WTC11 (cell line): ENCODE data around the gene GGCX.

Source experiments
- JUN ChIP-seq: sonication (generic); formaldehyde crosslinking; IDR thresholded peaks from 2 replicates; pipeline ENCODE4 v1.8.0; 2023; ENCODE audit warnings: mild to moderate bottlenecking, missing genetic modification reagents
- TCF7 ChIP-seq: sonication (generic); formaldehyde crosslinking; IDR thresholded peaks from 2 replicates; pipeline ENCODE4 v1.8.0; 2022; ENCODE audit warnings: mild to moderate bottlenecking, low read depth, missing genetic modification reagents, moderate library complexity
- TEAD1 ChIP-seq: sonication (generic); formaldehyde crosslinking; IDR thresholded peaks from 2 replicates; pipeline ENCODE4 v1.8.0; 2022; ENCODE audit warnings: mild to moderate bottlenecking, missing genetic modification reagents
- TEAD4 ChIP-seq: sonication (generic); formaldehyde crosslinking; IDR thresholded peaks from 2 replicates; pipeline ENCODE4 v1.8.0; 2022; ENCODE audit warnings: mild to moderate bottlenecking, missing genetic modification reagents
- ZNF121 ChIP-seq: sonication (generic); formaldehyde crosslinking; IDR thresholded peaks from 2 replicates; pipeline ENCODE4 v1.8.0; 2023; ENCODE audit warnings: missing genetic modification reagents
- TF ChIP-seq, protein P1 (sequence below): fragments of 250-450 bp; sonication (Bioruptor Pico); IDR thresholded peaks from 2 replicates; pipeline ENCODE4 v2.1.2; 2022; ENCODE audit warnings: mild to moderate bottlenecking, moderate library complexity
- TF ChIP-seq, protein P2 (sequence below): sonication (generic); formaldehyde crosslinking; IDR thresholded peaks from 2 replicates; pipeline ENCODE4 v1.8.1; 2022; ENCODE audit warnings: low read depth, missing genetic modification reagents, borderline replicate concordance
- TF ChIP-seq, protein P3 (sequence below): fragments of 200-600 bp; IDR thresholded peaks from 2 replicates; pipeline ENCODE4 v1.8.0; 2022; ENCODE audit warnings: antibody characterized with exemption
- TF ChIP-seq, protein P4 (sequence below): sonication (generic); formaldehyde crosslinking; IDR thresholded peaks from 2 replicates; pipeline ENCODE4 v1.8.0; 2022; ENCODE audit warnings: mild to moderate bottlenecking, missing genetic modification reagents

DNA sequence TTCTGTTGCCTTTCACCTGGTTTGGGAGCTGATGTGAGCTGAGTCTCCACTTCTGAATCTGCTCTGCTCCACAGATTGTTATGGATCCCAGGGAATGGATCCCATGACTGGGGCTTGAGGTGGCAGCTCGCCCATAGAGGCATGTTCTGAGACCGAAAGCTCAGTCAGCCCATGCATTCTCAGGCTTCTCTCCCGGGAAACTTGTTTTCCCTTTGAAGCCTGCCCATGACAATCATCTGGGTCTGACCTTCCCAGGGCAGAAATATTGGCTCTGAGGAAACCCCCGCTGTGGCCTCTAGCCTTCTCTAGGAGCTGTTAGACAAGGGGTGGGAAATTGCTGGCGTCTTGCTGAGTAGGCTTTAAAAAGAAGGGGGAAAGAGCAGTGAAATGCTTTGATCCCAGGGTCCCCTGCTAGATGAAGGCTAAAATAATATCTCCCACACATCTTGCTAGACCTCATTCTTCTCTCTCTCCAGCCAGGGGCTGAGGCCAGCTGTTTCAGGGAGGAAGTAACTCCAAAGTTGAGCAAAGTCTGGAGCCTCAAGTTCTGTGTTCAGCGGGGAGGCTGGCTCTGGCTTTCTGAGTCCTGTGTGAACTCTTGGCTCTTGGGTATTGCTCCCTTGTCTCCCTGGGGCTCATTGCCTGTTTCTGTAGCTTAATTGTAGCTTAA lies 18.1 kb upstream of the GGCX start:
- TF ChIP-seq, protein P1, sequence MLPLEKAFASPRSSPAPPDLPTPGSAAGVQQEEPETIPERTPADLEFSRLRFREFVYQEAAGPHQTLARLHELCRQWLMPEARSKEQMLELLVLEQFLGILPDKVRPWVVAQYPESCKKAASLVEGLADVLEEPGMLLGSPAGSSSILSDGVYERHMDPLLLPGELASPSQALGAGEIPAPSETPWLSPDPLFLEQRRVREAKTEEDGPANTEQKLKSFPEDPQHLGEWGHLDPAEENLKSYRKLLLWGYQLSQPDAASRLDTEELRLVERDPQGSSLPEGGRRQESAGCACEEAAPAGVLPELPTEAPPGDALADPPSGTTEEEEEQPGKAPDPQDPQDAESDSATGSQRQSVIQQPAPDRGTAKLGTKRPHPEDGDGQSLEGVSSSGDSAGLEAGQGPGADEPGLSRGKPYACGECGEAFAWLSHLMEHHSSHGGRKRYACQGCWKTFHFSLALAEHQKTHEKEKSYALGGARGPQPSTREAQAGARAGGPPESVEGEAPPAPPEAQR, result no peak
- TF ChIP-seq, protein P2, sequence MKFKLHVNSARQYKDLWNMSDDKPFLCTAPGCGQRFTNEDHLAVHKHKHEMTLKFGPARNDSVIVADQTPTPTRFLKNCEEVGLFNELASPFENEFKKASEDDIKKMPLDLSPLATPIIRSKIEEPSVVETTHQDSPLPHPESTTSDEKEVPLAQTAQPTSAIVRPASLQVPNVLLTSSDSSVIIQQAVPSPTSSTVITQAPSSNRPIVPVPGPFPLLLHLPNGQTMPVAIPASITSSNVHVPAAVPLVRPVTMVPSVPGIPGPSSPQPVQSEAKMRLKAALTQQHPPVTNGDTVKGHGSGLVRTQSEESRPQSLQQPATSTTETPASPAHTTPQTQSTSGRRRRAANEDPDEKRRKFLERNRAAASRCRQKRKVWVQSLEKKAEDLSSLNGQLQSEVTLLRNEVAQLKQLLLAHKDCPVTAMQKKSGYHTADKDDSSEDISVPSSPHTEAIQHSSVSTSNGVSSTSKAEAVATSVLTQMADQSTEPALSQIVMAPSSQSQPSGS (CRISPR knock-in tag), result no peak
- TF ChIP-seq, protein P3, sequence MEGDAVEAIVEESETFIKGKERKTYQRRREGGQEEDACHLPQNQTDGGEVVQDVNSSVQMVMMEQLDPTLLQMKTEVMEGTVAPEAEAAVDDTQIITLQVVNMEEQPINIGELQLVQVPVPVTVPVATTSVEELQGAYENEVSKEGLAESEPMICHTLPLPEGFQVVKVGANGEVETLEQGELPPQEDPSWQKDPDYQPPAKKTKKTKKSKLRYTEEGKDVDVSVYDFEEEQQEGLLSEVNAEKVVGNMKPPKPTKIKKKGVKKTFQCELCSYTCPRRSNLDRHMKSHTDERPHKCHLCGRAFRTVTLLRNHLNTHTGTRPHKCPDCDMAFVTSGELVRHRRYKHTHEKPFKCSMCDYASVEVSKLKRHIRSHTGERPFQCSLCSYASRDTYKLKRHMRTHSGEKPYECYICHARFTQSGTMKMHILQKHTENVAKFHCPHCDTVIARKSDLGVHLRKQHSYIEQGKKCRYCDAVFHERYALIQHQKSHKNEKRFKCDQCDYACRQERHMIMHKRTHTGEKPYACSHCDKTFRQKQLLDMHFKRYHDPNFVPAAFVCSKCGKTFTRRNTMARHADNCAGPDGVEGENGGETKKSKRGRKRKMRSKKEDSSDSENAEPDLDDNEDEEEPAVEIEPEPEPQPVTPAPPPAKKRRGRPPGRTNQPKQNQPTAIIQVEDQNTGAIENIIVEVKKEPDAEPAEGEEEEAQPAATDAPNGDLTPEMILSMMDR, result no peak
- TF ChIP-seq TEAD1 (CRISPR knock-in tag) (no peak), TCF7 (CRISPR knock-in tag) (no peak), JUN (CRISPR knock-in tag) (no peak), ZNF121 (no peak), TEAD4 (CRISPR knock-in tag) (no peak)
- TF ChIP-seq, protein P4, sequence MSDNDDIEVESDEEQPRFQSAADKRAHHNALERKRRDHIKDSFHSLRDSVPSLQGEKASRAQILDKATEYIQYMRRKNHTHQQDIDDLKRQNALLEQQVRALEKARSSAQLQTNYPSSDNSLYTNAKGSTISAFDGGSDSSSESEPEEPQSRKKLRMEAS (CRISPR knock-in tag), result no peak
